Liver (tissue), 9 donors: ENCODE measurements around the gene LEMD3. TPM values are rescaled to one million over a fixed set of nuclear protein-coding genes. Genes with fewer than 3 reads are reported as not detected.

Source experiments
- DNase-seq: peaks from one replicate; pipeline ENCODE4 v3.0.0-alpha.2; 2017; ENCODE audit warnings: low spot score
- H3K27ac ChIP-seq, 2 donors: one replicate each; pipeline ENCODE4 v1.7.0; 2013; ENCODE audit warnings: inconsistent platforms in 2 of 2, low read length in 2 of 2, control low read depth in 1 of 2, low read depth in 1 of 2, mild to moderate bottlenecking in 1 of 2
- H3K27me3 ChIP-seq, 4 donors: one replicate each; pipeline versions ENCODE4 v1.6.1 to v1.7.0; 2013; ENCODE audit warnings: low read length in 3 of 4, inconsistent platforms in 1 of 4, mild to moderate bottlenecking in 1 of 4, moderate library complexity in 1 of 4; ENCODE audit not compliant: control insufficient read depth in 4 of 4, insufficient read depth in 4 of 4
- H3K36me3 ChIP-seq, 4 donors: one replicate each; pipeline versions ENCODE4 v1.6.1 to v1.7.0; 2013; ENCODE audit warnings: low read length in 3 of 4, mild to moderate bottlenecking in 3 of 4, low read depth in 1 of 4, moderate library complexity in 1 of 4; ENCODE audit not compliant: control insufficient read depth in 4 of 4, insufficient read depth in 3 of 4
- H3K4me1 ChIP-seq, 4 donors: one replicate each; pipeline versions ENCODE4 v1.6.1 to v1.7.0; 2013; ENCODE audit warnings: low read length in 3 of 4, mild to moderate bottlenecking in 3 of 4, moderate library complexity in 1 of 4; ENCODE audit not compliant: control insufficient read depth in 4 of 4, insufficient read depth in 4 of 4
- H3K4me3 ChIP-seq, 3 donors: one replicate each; pipeline versions ENCODE4 v1.6.1 to v1.7.0; 2013; ENCODE audit warnings: low read length in 3 of 3, control low read depth in 1 of 3, low read depth in 1 of 3, mild to moderate bottlenecking in 1 of 3
- H3K9ac ChIP-seq, 2 donors: one replicate each; pipeline ENCODE4 v1.7.0; 2013; ENCODE audit warnings: low read length in 2 of 2, mild to moderate bottlenecking in 2 of 2, moderate library complexity in 2 of 2, control low read depth in 1 of 2, low read depth in 1 of 2
- H3K9me3 ChIP-seq, 4 donors: one replicate each; pipeline versions ENCODE4 v1.6.1 to v1.7.0; 2013; ENCODE audit warnings: low read length in 3 of 4; ENCODE audit not compliant: control insufficient read depth in 4 of 4
- ATF3 ChIP-seq: IDR thresholded peaks from 2 replicates; pipeline ENCODE4 v1.6.1; 2016; ENCODE audit warnings: antibody characterized with exemption
- CTCF ChIP-seq: fragments of 150-350 bp; IDR thresholded peaks from 2 replicates; pipeline ENCODE4 v1.5.1; 2017; ENCODE audit warnings: improper control_type of control experiment, low read depth, low read length; ENCODE audit not compliant: missing input control
- EGR1 ChIP-seq, 2 donors: IDR thresholded peaks; 2 replicates each; pipeline ENCODE4 v1.6.1; 2016 to 2018; ENCODE audit warnings: antibody characterized with exemption in 2 of 2, low read depth in 2 of 2
- FOXA1 ChIP-seq: IDR thresholded peaks from 2 replicates; pipeline ENCODE4 v1.6.1; 2016; ENCODE audit warnings: antibody characterized with exemption
- HNF4A ChIP-seq, 2 donors: conservative IDR thresholded peaks; 2 replicates each; pipeline ENCODE4 v1.6.1; 2016; ENCODE audit warnings: antibody characterized with exemption in 2 of 2, mild to moderate bottlenecking in 2 of 2
- HNF4G ChIP-seq: IDR thresholded peaks from 2 replicates; pipeline ENCODE4 v1.6.1; 2016; ENCODE audit warnings: antibody characterized with exemption
- JUND ChIP-seq, 2 donors: IDR thresholded peaks; 2 replicates each; pipeline ENCODE4 v1.6.1; 2016; ENCODE audit warnings: antibody characterized with exemption in 2 of 2
- MAX ChIP-seq: IDR thresholded peaks from 2 replicates; pipeline ENCODE4 v1.6.1; 2016; ENCODE audit warnings: antibody characterized with exemption
- NR2F2 ChIP-seq: IDR thresholded peaks from 2 replicates; pipeline ENCODE4 v1.6.1; 2016; ENCODE audit warnings: antibody characterized with exemption
- RAD21 ChIP-seq, 2 donors: IDR thresholded peaks; 2 replicates each; pipeline ENCODE4 v1.6.1; 2016; ENCODE audit warnings: antibody characterized with exemption in 2 of 2, mild to moderate bottlenecking in 2 of 2
- REST ChIP-seq: IDR thresholded peaks from 2 replicates; pipeline ENCODE4 v1.6.1; 2016; ENCODE audit warnings: antibody characterized with exemption, mild to moderate bottlenecking
- RXRA ChIP-seq, 2 donors: IDR thresholded peaks; 2 replicates each; pipeline ENCODE4 v1.6.1; 2017 to 2018; ENCODE audit warnings: antibody characterized with exemption in 2 of 2, mild to moderate bottlenecking in 1 of 2
- SP1 ChIP-seq: IDR thresholded peaks from 2 replicates; pipeline ENCODE4 v1.6.1; 2018; ENCODE audit warnings: antibody characterized with exemption, mild to moderate bottlenecking
- TAF1 ChIP-seq: conservative IDR thresholded peaks from 2 replicates; pipeline ENCODE4 v1.6.1; 2016; ENCODE audit warnings: antibody characterized with exemption, mild to moderate bottlenecking
- YY1 ChIP-seq: IDR thresholded peaks from 2 replicates; pipeline ENCODE4 v1.6.1; 2016; ENCODE audit warnings: antibody characterized with exemption, mild to moderate bottlenecking
- ZBTB33 ChIP-seq: IDR thresholded peaks from 2 replicates; pipeline ENCODE4 v1.6.1; 2016; ENCODE audit warnings: antibody characterized with exemption
- WGBS: extraction: QIAGEN DNeasy Blood & Tissue Kit; methylation state at CpG from one replicate; pipeline ENCODE4 v1.1.7; 2013; 5-methylcytosine and 5-hydroxymethylcytosine counted together
- polyA plus RNA-seq, 2 donors: library from polyadenylated mRNA; stranded (reverse) in 1 of 2; unstranded in 1 of 2; fragments of 200-250 nt in 1 of 2; fragments of >200 nt in 1 of 2; fragmentation: Nextera tagmentation in 1 of 2; extraction: Ambion mirVana in 1 of 2; gene quantifications; one replicate each; pipeline versions ENCODE4 v1.2.1 to v1.2.3, GENCODE V29; 2013 to 2015
- total RNA-seq, 2 donors: library from RNA; depleted of rRNA; stranded (reverse); fragments of >200 nt; gene quantifications; one replicate each; pipeline ENCODE4 v1.2.3, GENCODE V29; 2014
- donor health status: healthy.
- donor health status: healthy.
- donor health status: healthy.
- donor health status: healthy.
- donor health status: healthy.

Gene LEMD3
- total and polyA plus RNA-seq, 4 donors = 3.5 to 19.5 (median 11.3) TPM

- TF ChIP-seq EGR1 (IDR thresholded peaks at IDR 0.05; ENCODE audit: low read depth in 2 of 2) (no peak), YY1 (no peak), CTCF (no peak), SP1 (no peak), HNF4G (no peak), RAD21 (IDR thresholded peaks at IDR 0.05) (no peak), ZBTB33 (no peak)
- no peaks in the 10 kb centered on the region for H3K36me3 ChIP-seq
- H3K4me3 ChIP-seq = no peak overlapping the region
- no peaks in the 10 kb centered on the region for H3K9me3 ChIP-seq
- DNase-seq = no peak
- no peaks in the 10 kb centered on the region for H3K4me1 ChIP-seq
- H3K27me3 ChIP-seq = peaks cover 0 to 2% (median 0%) of the 10 kb centered on the region in 4 donors
- H3K9ac ChIP-seq = no peak overlapping the region
- 81% methylated on average over 2 of the region's 2 CpGs for WGBS
- H3K27ac ChIP-seq = no peak overlapping the region
Observed at GRCh38 chr12:65147312-65147905, 22.0 kb upstream of the LEMD3 start.

GRCh38 chr12:65152012-65152411, 17.4 kb upstream of the LEMD3 start:
- Histone ChIP-seq H3K4me1 (no peaks in the 10 kb centered on the region), H3K9me3 (no peaks in the 10 kb centered on the region), H3K27ac (no peak overlapping the region), H3K27me3 (no peaks in the 10 kb centered on the region), H3K9ac (no peak overlapping the region), H3K4me3 (no peak overlapping the region), H3K36me3 (no peaks in the 10 kb centered on the region)
- no peak for TF ChIP-seq JUND (IDR thresholded peaks at IDR 0.05)
- no peak for TF ChIP-seq FOXA1
- TF ChIP-seq TAF1 = no peak
- no peak for TF ChIP-seq HNF4G
- no peak for TF ChIP-seq ATF3
- TF ChIP-seq REST = no peak
- TF ChIP-seq RXRA (IDR thresholded peaks at IDR 0.05) = no peak
- no peak for TF ChIP-seq MAX
- TF ChIP-seq RAD21 (IDR thresholded peaks at IDR 0.05) = no peak
- TF ChIP-seq NR2F2 = no peak
- TF ChIP-seq HNF4A (conservative IDR thresholded peaks at IDR 0.05) = no peak
- no peak for TF ChIP-seq CTCF
- no peak for TF ChIP-seq SP1
- DNase-seq = no peak
